GM12892 (cell line): ENCODE measurements around the gene ZDHHC1.

Experiments used
- POLR2A ChIP-seq: IDR thresholded peaks from 2 replicates; pipeline ENCODE4 v1.6.1; 2011; ENCODE audit warnings: low read depth, low read length, control low read depth
- POLR2AphosphoS5 ChIP-seq: IDR thresholded peaks from 2 replicates; pipeline ENCODE4 v1.6.1; 2011; ENCODE audit warnings: low read depth, low read length, control low read depth

- TF ChIP-seq POLR2A (no peak), POLR2AphosphoS5 (no peak)
These were observed 16.9 kb upstream of the ZDHHC1 start for GRCh38 chr16:67433131-67433719.
